Measurements from ENCODE around the gene CST4.
"Not testable (repeated sequence)": the region's sequence is repeated elsewhere in the genome, so short reads cannot be mapped to it uniquely, and the experiment has no call there.

DNA sequence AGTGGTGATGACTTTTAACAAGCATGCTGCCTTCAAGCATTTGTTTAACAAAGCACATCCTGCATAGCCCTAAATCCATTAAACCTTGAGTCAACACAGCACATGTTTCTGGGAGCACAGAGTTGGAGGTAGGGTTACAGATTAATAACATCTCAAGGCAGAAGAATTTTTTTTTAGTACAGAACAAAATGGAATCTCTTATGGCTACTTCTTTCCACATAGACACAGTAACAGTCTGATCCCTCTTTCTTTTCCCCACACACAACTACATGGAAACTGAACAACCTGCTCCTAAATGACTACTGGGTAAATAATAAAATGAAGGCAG is 6.2 kb upstream of the CST4 start:
- TF ChIP-seq CTCF, POLR2AphosphoS5, EP300 (IDR thresholded peaks at IDR 0.05): not testable (repeated sequence)

Data from sigmoid colon (tissue), 4 donors.